ENCODE data around the gene MARCHF10. TPM values are rescaled to one million over a fixed set of nuclear protein-coding genes. Genes with fewer than 3 reads are reported as not detected.

Gene MARCHF10
- total RNA-seq, 4 donors from 2014 or later, result 0.19 TPM; not detected in 3

DNA sequence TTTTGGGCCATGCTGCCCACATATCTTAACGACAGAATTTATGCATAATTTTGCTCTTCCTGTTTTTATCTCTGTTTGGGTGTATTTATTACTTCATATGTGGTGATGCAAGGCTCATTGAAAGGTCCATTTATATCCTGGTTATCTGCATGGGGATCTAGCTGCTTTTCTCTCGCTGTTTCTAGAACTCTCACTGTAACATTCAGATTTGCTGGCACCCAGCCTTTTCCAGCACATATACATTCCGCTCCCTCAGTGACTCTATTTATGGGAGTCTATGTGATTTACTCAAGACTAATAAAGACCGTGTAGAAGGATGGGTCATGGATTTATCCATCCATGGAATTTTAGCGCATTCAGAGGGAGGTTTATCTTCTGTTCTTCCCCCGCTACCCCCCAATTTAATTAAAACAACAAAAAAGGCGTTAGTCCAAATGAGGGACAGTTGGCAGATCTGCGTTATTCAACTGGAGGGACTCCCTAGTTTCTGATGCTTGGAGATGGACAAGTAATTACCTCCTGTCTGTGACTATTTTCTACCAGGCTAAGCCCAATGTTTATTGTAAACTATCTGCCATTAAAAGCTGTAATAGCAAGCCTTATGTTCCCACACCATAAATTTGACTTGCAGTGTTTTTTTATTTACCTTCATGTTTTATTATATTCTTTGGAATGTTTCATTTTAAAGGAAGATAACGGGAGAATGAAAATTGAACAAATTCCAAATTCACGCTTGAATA, 19.8 kb upstream of the MARCHF10 start:
- 30 to 43% methylated on average over 7 to 10 of the region's 10 CpGs for WGBS, 2 donors (ENCODE audit: low coverage in 1 of 2)
- Histone ChIP-seq H3K4me3 (no peak overlapping the region), H3K27ac (no peak overlapping the region), H3K4me1 (peaks cover 0 to 6% (median 0%) of the 10 kb centered on the region in 3 donors), H3K27me3 (no peaks in the 10 kb centered on the region), H3K9me3 (no peaks in the 10 kb centered on the region), H3K36me3 (no peaks in the 10 kb centered on the region)
- TF ChIP-seq, protein P1, sequence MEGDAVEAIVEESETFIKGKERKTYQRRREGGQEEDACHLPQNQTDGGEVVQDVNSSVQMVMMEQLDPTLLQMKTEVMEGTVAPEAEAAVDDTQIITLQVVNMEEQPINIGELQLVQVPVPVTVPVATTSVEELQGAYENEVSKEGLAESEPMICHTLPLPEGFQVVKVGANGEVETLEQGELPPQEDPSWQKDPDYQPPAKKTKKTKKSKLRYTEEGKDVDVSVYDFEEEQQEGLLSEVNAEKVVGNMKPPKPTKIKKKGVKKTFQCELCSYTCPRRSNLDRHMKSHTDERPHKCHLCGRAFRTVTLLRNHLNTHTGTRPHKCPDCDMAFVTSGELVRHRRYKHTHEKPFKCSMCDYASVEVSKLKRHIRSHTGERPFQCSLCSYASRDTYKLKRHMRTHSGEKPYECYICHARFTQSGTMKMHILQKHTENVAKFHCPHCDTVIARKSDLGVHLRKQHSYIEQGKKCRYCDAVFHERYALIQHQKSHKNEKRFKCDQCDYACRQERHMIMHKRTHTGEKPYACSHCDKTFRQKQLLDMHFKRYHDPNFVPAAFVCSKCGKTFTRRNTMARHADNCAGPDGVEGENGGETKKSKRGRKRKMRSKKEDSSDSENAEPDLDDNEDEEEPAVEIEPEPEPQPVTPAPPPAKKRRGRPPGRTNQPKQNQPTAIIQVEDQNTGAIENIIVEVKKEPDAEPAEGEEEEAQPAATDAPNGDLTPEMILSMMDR (IDR thresholded peaks at IDR 0.05), result no peak
- TF ChIP-seq EP300 (IDR thresholded peaks at IDR 0.05), result no peak
- TF ChIP-seq POLR2AphosphoS5 (IDR thresholded peaks at IDR 0.05), result no peak
- no peak for TF ChIP-seq POLR2A (IDR thresholded peaks at IDR 0.05)
- no peak for ATAC-seq

DNA sequence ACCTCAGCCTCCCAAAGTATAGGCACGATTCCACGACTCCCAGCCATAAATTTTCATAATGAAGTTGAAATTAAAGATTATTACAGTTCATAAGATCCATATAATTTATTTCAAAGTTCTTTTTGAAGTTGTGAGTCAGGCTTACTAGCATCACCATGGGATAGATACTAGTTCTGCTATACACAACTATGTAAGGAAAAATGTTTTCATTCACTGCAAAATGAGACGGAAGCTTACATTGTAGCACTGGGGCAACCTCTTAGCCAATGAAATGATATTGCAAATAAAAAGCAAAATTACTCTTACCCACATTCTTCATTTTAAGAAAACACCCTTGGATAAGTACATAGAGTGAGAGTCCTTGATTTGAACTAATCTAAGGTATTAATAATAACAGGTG, 18.8 kb upstream of the MARCHF10 start:
- no peaks in the 10 kb centered on the region for H3K27me3 ChIP-seq
- ATAC-seq, result no peak
- no peaks in the 10 kb centered on the region for H3K36me3 ChIP-seq
- no peak overlapping the region for H3K4me3 ChIP-seq
- H3K4me1 ChIP-seq, result peaks cover 0 to 6% (median 0%) of the 10 kb centered on the region in 3 donors
- no peak for TF ChIP-seq POLR2AphosphoS5 (IDR thresholded peaks at IDR 0.05)
- TF ChIP-seq POLR2A (IDR thresholded peaks at IDR 0.05), result no peak
- TF ChIP-seq, protein P1 (IDR thresholded peaks at IDR 0.05), result no peak
- TF ChIP-seq EP300 (IDR thresholded peaks at IDR 0.05), result no peak
- no peak overlapping the region for H3K27ac ChIP-seq
- no peaks in the 10 kb centered on the region for H3K9me3 ChIP-seq
- 67 to 86% methylated on average over 2 to 3 of the region's 3 CpGs for WGBS, 2 donors (ENCODE audit: low coverage in 1 of 2)

DNA sequence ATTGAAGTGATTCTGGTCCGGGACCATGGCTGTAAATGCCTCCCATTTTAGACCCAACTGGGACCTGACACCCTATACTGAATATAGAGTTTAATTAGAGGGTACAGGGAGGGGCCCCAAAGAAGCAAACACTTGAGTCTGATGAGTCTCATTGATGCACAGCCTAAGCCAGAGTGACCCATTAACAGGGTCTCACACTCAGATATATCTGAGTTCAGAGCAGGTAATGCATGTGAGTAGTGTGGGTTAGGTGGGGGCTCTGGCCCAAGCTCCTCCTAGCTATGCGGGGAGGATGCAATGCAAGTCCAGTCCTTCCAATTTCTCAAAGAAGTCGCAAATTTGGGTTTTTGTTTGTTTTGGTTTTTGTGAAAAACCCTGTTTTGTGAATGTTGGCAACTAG, 17.1 kb upstream of the MARCHF10 start:
- no peaks in the 10 kb centered on the region for H3K27me3 ChIP-seq
- TF ChIP-seq, protein P1 (IDR thresholded peaks at IDR 0.05), result no peak
- TF ChIP-seq POLR2A (IDR thresholded peaks at IDR 0.05), result no peak
- no peak for TF ChIP-seq EP300 (IDR thresholded peaks at IDR 0.05)
- TF ChIP-seq POLR2AphosphoS5 (IDR thresholded peaks at IDR 0.05), result no peak
- no peak for ATAC-seq
- H3K36me3 ChIP-seq, result no peaks in the 10 kb centered on the region
- no peaks in the 10 kb centered on the region for H3K9me3 ChIP-seq
- peaks cover 0 to 9% (median under 1%) of the 10 kb centered on the region in 3 donors for H3K4me1 ChIP-seq
- no peak overlapping the region for H3K27ac ChIP-seq
- H3K4me3 ChIP-seq, result no peak overlapping the region
- 92 to 94% methylated on average over 3 of the region's 3 CpGs for WGBS, 2 donors (ENCODE audit: low coverage in 1 of 2)

DNA sequence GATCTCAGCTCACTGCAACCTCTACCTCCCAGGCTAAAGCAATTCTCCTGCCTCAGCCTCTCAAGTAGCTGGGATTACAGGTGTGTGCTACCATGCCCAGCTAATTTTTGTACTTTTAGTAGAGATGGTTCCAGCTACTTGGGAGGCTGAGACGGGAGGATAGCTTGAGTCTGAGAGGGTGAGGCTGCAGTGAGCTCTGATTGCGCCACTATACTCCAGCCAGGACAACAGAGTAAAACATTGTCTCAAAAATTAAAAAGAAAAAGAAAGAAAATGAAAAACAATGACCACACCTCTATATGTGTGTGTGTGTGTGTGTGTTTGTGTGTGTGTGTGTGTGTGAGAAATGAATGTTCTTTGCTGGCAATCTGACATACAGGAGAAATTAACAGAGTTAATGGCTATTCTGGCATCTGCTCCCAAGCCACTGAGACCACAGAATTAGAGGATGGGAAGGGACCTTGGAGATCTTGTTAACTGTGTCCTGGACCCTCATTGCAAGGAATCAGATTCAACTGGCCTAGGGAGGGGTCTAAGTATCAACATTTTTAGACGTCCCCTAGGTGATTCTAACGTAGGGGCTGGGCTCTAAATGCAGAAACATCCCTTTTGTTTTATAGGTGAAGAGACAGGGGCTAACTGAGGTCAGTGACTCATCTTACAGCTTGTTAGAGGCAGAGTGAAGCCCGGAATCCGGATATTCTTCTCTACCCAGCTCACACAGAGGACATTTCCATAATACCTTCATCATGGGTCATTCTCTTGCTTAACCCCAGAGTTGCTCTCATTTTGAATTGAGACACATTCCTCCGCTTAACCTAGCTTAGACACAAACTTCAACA, 16.4 kb upstream of the MARCHF10 start:
- Histone ChIP-seq H3K4me3 (no peak overlapping the region), H3K27me3 (no peaks in the 10 kb centered on the region), H3K36me3 (no peaks in the 10 kb centered on the region), H3K27ac (no peak overlapping the region), H3K9me3 (no peaks in the 10 kb centered on the region), H3K4me1 (peaks cover 0 to 16% (median 4%) of the 10 kb centered on the region in 3 donors)
- no peak for ATAC-seq
- TF ChIP-seq POLR2A (IDR thresholded peaks at IDR 0.05) (no peak), POLR2AphosphoS5 (IDR thresholded peaks at IDR 0.05) (no peak), EP300 (IDR thresholded peaks at IDR 0.05) (no peak)
- WGBS, 2 donors (ENCODE audit: low coverage in 1 of 2), result 55 to 57% methylated on average over 3 to 5 of the region's 7 CpGs

DNA sequence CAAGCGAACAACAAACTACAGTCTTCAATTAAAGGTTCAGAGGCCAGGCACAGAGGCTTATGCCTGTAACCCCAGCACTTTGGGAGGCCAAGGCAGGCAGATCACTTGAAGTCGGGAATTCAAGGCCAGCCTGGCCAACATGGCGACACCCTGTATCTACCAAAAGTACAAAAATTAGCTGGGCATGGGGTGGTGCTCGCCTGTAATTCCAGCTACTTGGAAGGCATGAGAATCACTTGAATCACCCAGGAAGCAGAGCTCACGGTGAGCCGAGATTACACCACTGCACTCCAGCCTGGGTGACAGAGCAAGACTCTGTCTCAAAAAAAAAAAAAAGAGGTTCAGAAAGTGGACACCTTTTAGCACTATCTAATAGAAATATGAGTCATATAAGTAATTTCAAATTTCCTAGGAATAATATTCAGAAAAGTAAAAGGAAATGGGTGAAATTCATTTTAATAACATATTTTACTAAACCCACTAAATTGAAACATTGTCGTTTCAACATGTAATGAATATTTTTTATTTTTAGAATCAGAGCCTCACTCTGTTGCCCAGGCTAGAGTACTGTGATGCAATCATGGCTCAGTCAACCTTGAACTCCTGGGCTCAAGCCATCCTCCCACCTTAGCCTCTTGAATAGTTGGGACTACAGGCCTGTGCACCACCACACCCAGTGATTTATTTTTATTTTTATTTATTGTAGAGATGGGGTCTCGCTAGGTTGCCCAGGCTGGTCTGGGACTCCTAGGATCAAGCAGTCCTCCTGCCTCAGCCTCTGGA, 15.2 kb upstream of the MARCHF10 start:
- H3K9me3 ChIP-seq, result no peaks in the 10 kb centered on the region
- no peak for ATAC-seq
- H3K27me3 ChIP-seq, result no peaks in the 10 kb centered on the region
- H3K36me3 ChIP-seq, result no peaks in the 10 kb centered on the region
- TF ChIP-seq POLR2AphosphoS5 (IDR thresholded peaks at IDR 0.05), result no peak
- TF ChIP-seq EP300 (IDR thresholded peaks at IDR 0.05), result no peak
- no peak for TF ChIP-seq POLR2A (IDR thresholded peaks at IDR 0.05)
- TF ChIP-seq, protein P1 (IDR thresholded peaks at IDR 0.05), result no peak
- 90 to 100% methylated on average over 2 to 8 of the region's 8 CpGs for WGBS, 2 donors (ENCODE audit: low coverage in 1 of 2)
- no peak overlapping the region for H3K27ac ChIP-seq
- H3K4me1 ChIP-seq, result peaks cover 0 to 21% (median 4%) of the 10 kb centered on the region in 3 donors
- H3K4me3 ChIP-seq, result no peak overlapping the region
